CMK (cell line): Measurements from ENCODE around the gene AKT3.

Experiments
- DNase-seq: peaks from one replicate; pipeline ENCODE4 v3.0.0-alpha.2; 2010; ENCODE audit warnings: low read depth

Gene AKT3

GRCh38 chr1:243487036-243487648, 362.9 kb downstream of the AKT3 start:
- no peak for DNase-seq

GRCh38 chr1:243483952-243484351, 366.1 kb downstream of the AKT3 start:
- DNase-seq: no peak

DNA sequence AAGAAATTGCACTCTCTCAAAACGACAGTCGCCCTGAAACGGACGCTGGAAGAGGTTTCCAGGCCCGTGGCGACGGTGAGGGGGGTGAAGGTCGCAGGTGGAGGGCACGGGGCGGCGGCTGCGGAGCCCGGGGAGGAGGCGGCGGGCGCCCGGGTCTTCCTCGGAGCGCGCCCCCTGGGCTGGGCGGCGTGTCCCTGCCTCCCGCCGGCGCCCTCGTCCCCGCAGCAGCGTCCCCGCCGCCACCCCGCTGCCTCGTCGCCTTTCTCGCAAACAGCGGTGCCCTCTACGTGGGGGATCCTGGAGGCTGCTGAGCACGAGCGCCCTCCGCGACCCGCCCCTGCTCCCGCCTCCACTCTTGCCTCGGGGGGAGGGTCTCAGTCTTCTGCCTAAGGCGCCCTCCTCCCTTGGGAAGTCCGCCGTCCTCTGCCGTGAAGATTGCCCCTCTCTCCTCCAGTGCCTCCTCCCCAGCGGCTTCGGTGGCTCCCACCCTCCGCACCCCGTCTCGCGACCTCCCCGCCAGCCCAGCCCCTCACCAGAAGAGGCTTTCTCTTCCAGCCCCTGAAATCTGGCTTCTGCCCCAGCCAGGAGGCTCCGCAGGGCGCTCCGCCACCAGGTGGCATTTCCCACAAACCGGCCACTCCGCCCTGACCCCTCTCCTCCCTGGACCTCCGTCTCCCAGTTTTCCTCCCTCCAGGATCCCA, 366.8 kb downstream of the AKT3 start:
- DNase-seq: no peak

GRCh38 chr1:243482141-243483022, 367.7 kb downstream of the AKT3 start:
- DNase-seq: peak; percentile 34

GRCh38 chr1:243481101-243481500, 368.9 kb downstream of the AKT3 start:
- no peak for DNase-seq

DNA sequence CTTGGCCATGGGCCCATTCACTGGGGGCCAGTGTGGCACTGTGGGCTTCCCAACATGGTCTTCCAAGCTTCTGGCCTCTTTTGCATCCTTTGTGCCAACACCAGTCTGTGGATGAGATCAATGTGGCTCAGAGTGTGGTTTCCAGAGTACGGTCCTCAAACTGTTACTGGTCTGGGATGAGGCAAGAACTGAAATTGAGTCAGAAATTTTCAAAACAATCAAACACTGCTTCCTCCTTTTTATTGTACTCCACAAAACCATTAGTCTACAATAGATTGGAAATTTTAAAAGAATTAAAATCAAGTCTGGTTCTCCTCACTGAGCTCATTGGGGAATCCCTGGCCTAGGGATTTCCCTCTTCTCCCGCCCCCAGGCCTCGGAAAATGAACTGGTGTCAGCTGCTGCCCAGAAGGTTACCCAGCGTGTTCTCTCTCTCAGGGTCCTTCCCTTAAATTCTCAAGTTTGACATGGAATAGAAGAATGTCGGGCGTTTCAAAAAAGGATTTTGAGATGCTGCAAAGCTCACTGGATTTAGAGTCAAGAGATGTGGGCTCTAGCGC, 372.2 kb downstream of the AKT3 start:
- DNase-seq: no peak

DNA sequence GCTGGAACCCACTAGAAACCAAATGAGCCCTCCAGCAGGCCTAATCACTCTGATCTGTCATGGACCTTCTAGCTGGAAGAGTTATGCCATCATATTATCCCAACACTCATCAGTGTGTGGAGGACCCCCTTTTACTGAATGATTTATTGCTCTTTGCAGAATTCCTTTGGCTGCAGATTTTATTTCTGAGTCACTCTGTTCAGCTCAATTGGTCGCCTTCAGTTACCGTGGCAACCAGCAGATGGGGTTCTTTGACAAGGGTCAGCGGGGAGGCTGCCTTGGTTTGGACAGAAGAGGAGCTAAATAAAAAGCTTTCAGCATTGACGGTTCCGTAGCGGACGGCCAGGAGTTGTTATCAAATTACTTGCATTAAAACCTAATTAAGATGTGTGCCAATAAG, 374.1 kb downstream of the AKT3 start:
- no peak for DNase-seq

- DNase-seq: no peak
Observed at GRCh38 chr1:243474906-243475305, 375.1 kb downstream of the AKT3 start.

DNA sequence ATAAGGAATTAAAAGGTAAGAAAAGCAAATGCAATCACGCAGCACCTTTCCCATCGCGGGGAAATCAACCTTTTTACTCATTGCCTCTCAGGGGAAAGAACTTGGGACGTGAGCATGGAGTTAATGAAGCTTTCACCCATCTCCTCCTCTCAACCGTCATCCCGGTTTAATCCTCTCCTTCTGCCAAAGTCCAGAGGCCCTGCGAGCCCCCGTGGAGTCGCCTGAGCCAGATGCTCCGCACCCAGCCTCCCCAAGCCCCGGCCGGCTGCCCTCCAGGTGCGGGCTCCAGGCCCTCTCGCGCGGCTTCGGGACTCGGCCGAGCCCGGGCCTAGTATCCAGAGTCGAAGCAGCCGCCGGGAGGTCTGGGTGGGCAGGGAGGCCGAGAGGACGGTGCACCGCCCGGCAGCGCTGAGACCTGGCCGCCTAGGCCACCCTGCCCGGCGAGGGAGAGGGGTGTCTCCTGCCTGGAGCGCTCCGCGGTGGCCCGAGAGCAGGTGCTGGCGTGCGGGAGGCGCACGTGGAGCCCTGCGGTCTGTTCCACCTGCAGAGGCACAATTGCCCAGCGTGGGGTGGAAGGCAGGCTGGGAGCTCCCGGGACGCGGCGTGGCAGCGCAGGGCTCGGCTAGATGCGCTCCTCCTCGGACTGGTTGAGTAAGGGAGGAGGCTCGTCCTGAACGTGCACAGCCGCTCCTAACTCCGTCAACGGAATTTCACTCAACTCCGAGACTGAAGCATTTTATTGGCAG, 375.7 kb downstream of the AKT3 start:
- no peak for DNase-seq

- no peak for DNase-seq
Observed at GRCh38 chr1:243473227-243474135, 376.6 kb downstream of the AKT3 start.

DNA sequence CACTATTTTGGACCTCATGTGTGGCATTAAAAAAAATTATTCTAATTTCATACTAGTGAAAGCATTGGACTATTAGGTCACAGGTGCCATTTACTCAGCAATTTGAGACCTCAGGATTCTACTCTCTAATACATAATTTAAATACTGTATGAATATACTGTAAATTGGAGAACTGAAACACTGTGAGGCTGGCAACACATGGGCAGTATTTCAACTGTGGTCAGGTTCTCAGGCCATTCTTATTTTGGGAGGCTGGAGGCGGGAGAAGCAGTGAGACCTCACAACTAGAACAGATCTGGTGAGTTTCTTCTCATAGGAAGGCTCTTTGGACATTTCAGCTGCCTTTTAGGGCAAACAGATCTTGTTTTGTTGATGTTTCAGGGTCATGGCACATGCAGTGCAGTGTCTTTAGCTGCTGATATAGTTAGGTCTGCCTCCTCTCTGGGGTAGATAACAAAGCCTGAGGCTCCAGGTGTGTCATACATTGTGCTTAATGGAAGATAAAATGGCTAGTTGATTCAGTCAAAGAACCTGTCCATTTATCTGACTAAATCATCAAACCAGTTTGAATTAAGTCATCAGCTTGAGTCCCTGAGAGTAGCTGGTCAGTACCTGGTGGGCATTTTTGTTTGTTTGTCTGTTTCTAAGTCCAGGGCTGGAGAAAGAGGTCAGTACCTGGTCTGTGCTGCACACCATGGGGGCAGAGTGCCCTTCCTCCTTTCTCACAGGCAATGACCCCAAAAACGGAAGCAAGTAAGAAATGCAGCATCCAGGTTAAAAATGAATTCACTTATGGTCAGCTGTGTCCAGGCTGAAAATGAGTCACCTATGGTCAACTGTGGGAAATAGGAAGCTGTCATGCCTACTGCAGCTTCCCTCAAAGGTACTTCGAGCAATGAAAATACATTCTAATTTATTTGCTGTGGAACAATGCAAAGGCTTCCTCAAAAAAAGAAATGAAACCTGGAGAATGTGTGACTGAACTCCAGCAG, 378.0 kb downstream of the AKT3 start:
- no peak for DNase-seq

- DNase-seq: no peak
Observed at GRCh38 chr1:243471026-243471685, 378.9 kb downstream of the AKT3 start.

DNA sequence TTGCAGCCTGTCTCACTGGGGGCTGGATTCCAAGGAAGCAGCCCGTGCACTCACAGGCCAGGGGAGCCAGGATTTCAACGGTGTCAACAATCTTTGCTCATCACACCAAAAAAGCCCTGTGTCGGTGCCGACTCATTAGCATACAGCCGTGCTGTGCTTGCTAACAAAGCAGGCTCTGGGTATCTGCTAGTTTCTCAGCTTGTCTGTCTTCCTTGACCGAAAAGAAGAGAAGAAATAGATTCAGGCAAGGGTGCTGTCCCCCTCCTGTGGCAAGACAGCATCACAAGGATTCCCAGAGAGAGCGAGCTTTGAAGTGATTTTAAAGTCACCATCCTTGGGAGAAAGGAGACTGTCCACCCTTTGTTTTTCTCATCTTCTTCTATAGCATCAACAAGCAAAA, 379.5 kb downstream of the AKT3 start:
- no peak for DNase-seq

DNA sequence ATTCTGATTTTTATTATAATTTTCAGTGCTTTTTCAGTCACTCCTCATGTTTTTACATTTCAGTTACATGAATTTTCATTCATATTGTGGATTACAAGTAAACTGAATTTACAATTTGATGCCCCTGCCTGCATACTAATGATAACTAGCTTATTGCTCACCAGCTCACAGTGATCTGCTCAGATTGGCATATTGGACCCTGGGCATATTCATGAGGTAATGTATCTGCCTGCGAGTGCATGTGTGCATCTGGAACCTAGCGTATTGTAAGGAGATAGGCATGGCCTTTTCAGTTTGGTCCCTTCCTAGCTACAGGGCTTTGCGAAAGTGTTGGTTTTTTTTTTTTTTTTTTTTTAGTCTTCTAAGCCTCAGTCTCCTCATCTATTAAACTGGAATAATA, 380.5 kb downstream of the AKT3 start:
- DNase-seq: no peak

GRCh38 chr1:243465738-243466137, 384.3 kb downstream of the AKT3 start:
- no peak for DNase-seq

GRCh38 chr1:243465081-243465480, 385.0 kb downstream of the AKT3 start:
- DNase-seq: no peak

DNA sequence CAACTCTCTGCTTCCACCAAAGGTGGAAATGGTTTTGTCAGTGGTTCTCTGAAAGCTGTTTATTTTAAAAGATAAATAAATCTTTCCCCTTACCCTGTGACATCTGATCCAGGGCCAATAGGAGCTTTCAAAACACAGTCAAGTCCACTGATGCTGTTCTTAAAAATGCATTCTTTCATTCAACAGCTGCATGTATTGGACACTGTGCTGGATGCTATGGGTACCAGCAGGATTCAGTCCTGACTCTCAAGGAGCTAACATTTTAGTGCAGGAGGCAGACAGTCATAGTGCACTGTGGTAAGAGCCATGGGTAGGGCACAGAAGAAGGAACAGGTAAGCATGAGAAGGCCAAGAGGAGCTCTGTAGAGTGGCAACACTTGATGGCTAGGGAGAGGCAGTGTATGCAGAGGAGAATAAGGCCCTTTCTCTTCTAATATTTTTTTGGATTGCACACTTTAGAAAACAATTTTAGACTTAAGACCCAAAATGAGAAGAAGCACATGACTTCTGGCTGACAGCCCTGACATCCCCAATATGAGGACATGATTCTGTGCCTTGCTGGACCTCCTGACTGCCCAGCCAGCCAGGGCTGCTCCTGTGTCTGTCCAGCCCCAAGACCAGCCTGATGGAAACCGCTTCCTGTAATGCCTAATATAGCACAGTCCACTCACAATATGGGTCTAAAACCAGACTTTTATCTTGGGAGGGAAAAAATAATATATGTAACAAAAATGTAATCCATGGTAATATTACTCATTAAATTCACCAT, 386.9 kb downstream of the AKT3 start:
- no peak for DNase-seq

DNA sequence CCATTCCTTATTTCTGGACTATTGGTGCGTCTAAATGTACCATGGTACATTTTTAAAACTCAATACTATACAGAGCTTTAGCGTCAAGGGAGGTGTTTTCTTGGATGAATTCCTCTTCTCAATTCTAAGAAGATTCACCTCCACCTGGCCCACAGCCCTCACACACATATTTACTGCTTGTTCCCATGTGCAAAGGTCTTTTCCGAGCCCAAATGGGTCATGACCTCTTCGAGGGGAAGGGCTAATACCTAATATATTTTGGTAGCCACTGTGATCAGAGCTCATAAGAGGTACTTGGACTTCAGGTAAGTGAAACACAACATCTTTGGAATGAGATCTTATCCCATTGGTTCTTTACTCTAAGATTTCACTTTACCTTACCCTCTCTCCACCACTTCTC, 388.3 kb downstream of the AKT3 start:
- DNase-seq: no peak
